HepG2 (cell line): ENCODE results near the gene CRKL.

Experiments used
- ARNT ChIP-seq: fragments of 450-650 bp; IDR thresholded peaks from 2 replicates; pipeline ENCODE4 v1.6.1; 2017
- BCLAF1 ChIP-seq: fragments of 450-650 bp; IDR thresholded peaks from 2 replicates; pipeline ENCODE4 v1.6.1; 2017; ENCODE audit warnings: mild to moderate bottlenecking
- CEBPG ChIP-seq: IDR thresholded peaks from 2 replicates; pipeline ENCODE4 v1.6.1; 2016
- CHD2 ChIP-seq: IDR thresholded peaks from 2 replicates; pipeline ENCODE4 v1.6.1; 2011; ENCODE audit warnings: low read depth, low read length, improper control_type of control experiment
- CTCF ChIP-seq: sonication (generic); formaldehyde crosslinking; IDR thresholded peaks from 2 replicates; pipeline ENCODE4 v1.5.0; 2020; ENCODE audit warnings: mild to moderate bottlenecking, missing genetic modification reagents, moderate library complexity
- FOXJ3 ChIP-seq: sonication (generic); formaldehyde crosslinking; IDR thresholded peaks from 2 replicates; pipeline ENCODE4 v1.4.0; 2020; ENCODE audit warnings: missing genetic modification reagents, mild to moderate bottlenecking, borderline replicate concordance
- JUN ChIP-seq: sonication (generic); formaldehyde crosslinking; IDR thresholded peaks from 2 replicates; pipeline ENCODE4 v1.4.0; 2020; ENCODE audit warnings: mild to moderate bottlenecking, missing genetic modification reagents
- MYNN ChIP-seq: sonication (generic); formaldehyde crosslinking; IDR thresholded peaks from 2 replicates; pipeline ENCODE4 v1.4.0; 2020; ENCODE audit warnings: mild to moderate bottlenecking, low read depth, missing genetic modification reagents
- PATZ1 ChIP-seq: sonication (generic); formaldehyde crosslinking; IDR thresholded peaks from 2 replicates; pipeline ENCODE4 v1.4.0; 2020; ENCODE audit warnings: missing genetic modification reagents
- SMAD1 ChIP-seq: sonication (generic); formaldehyde crosslinking; IDR thresholded peaks from 2 replicates; pipeline ENCODE4 v1.4.0; 2020; ENCODE audit warnings: missing genetic modification reagents, low read depth, mild to moderate bottlenecking, borderline replicate concordance
- SP140L ChIP-seq: sonication (generic); formaldehyde crosslinking; IDR thresholded peaks from 2 replicates; pipeline ENCODE4 v1.4.0; 2020; ENCODE audit warnings: missing genetic modification reagents, borderline replicate concordance
- TAF1 ChIP-seq: sonication (generic); formaldehyde crosslinking; IDR thresholded peaks from 2 replicates; pipeline ENCODE4 v1.4.0; 2020; ENCODE audit warnings: missing genetic modification reagents
- ZNF646 ChIP-seq: sonication (generic); formaldehyde crosslinking; IDR thresholded peaks from 2 replicates; pipeline ENCODE4 v1.9.0; 2021; ENCODE audit warnings: mild to moderate bottlenecking, missing genetic modification reagents

- no peak for TF ChIP-seq ZNF646 (CRISPR knock-in tag)
- no peak for TF ChIP-seq CEBPG (CRISPR knock-in tag)
- TF ChIP-seq CTCF (CRISPR knock-in tag), result no peak
- no peak for TF ChIP-seq CHD2
- no peak for TF ChIP-seq SMAD1 (CRISPR knock-in tag)
- no peak for TF ChIP-seq PATZ1
- no peak for TF ChIP-seq SP140L (CRISPR knock-in tag)
- TF ChIP-seq FOXJ3 (CRISPR knock-in tag), result no peak
- TF ChIP-seq MYNN (CRISPR knock-in tag), result no peak
- no peak for TF ChIP-seq ARNT
- no peak for TF ChIP-seq BCLAF1
- no peak for TF ChIP-seq TAF1 (CRISPR knock-in tag)
- no peak for TF ChIP-seq JUN (CRISPR knock-in tag)
Observed at GRCh38 chr22:20978419-20978818, 61.2 kb downstream of the CRKL start.
